ENCODE measurements around the gene SH3BP4.
A peak's percentile ranks its signal among the peaks of the same experiment; 100 is the strongest.

SH3BP4 gene, protein sequence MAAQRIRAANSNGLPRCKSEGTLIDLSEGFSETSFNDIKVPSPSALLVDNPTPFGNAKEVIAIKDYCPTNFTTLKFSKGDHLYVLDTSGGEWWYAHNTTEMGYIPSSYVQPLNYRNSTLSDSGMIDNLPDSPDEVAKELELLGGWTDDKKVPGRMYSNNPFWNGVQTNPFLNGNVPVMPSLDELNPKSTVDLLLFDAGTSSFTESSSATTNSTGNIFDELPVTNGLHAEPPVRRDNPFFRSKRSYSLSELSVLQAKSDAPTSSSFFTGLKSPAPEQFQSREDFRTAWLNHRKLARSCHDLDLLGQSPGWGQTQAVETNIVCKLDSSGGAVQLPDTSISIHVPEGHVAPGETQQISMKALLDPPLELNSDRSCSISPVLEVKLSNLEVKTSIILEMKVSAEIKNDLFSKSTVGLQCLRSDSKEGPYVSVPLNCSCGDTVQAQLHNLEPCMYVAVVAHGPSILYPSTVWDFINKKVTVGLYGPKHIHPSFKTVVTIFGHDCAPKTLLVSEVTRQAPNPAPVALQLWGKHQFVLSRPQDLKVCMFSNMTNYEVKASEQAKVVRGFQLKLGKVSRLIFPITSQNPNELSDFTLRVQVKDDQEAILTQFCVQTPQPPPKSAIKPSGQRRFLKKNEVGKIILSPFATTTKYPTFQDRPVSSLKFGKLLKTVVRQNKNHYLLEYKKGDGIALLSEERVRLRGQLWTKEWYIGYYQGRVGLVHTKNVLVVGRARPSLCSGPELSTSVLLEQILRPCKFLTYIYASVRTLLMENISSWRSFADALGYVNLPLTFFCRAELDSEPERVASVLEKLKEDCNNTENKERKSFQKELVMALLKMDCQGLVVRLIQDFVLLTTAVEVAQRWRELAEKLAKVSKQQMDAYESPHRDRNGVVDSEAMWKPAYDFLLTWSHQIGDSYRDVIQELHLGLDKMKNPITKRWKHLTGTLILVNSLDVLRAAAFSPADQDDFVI

DNA sequence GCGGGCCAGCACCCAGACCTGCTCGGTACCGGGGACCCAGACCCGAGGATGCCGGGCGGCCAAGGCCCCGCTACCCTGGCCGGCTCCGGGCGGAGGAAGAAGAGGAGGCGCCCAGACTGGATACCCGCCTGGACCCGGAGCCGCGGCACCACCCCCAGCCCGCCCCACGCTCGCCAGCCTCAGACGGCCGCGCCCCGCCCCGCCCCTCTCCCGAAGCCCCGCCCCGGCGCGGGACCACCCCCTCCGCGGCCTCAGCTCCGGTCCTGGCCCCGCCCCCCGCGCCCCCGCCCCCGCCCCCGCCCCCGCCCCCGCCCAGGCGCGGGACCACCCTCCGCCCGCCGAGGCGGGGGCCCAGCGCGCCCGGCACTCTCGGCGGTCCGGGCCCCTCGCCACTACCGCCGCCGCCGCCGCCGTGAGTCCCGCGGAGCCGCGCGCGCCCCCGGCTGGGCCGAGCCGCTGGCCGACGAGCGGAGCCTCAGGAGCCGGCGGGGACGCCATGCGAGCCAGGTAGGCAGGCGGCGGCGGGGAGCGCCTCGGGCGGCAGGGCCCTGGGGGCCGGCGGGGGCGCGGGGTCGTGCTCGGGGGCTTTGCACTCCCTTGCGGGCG lies at the start of gene SH3BP4:
SH3BP4 (plus strand) TSS at position 354 of the 606 bp plus-strand sequence. CDS start 82,986 bp downstream, outside the sequence.
- DNase-seq: peak; percentile 70

- DNase-seq: no peak
Measured at GRCh38 chr2:234904785-234905184, 47.0 kb upstream of the SH3BP4 start.

DNA sequence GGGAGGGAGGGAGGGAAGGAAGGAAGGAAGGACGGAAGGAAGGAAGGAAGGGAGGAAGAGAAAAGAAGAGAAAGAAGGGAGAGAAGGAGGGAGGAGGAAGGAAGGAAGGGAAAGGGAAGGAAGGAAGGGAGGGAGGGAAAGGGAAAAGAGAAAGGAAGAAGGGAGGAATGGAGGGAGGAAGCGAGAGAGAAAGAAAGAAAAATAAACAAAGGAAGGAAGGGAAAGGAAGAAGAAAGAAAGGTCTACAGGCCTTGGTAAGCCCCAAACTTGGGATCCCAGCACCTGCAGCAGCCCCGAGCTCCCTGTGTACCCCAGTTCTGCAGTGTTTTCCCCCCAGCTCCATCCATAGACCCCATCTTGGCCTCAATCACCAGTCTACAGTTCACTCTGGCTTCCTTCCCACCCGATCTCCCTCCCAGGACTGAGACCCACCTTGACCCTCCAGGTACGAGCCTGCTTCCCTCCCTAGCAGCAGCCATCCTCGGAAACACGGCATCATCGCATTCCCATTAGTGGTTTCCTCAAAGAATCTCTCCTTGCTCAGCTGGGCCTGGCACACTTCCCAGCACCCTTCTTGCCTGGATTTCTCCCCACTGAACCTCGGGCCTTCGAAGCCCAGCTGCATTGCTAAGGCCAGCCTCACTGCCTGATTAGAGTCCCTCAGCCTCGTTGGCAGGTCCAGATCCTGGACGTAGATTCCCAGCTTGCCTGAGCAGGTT lies 46.1 kb upstream of the SH3BP4 start:
- no peak for DNase-seq

DNA sequence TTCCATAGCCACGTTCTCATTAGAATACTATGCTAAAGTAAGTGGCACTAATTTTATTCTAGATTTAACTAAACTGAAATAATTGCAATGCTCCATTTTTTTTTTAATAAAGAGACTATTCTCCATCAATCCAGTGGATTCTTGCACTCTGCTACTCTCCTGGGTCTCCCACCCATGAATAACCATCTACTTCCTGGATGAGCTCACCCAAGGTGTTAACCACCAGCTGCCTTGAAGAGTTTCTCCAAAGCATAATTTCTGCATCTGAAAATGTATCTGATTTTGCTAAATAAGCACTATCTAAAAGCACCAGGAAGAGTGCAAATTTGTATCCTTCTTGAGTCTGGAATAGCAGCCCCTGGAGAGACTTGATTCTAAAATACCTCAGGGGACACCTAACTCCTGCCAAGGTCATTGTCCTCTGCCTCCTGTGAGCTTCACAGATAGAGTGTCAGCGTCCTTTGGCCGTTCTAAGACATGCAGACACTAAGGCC lies 41.6 kb upstream of the SH3BP4 start:
- no peak for DNase-seq

- DNase-seq: no peak
Measured at GRCh38 chr2:234911271-234911670, 40.5 kb upstream of the SH3BP4 start.

GRCh38 chr2:234912437-234912836 lies 39.4 kb upstream of the SH3BP4 start:
- no peak for DNase-seq

DNA sequence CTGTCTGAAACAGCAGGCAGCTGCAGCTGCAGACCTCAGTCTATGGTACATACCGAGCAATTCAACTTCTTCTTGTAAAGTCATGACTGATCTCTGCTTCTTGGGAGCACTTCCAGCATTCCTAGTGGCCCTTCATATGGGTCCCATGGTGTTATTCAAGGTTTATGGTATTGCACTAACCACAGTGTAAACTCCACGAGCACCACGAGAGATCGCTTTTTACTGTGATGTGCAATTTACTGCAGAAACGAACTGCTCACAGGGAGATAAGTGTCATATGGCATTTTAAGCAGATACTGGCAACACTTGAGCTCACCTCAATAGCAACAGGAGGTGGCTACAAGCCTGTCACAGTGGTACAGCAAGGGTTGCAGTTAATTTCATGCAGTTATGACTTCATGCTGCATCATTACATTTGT lies 38.6 kb upstream of the SH3BP4 start:
- DNase-seq: no peak

- no peak for DNase-seq
Measured at GRCh38 chr2:234914371-234915154, 37.3 kb upstream of the SH3BP4 start.

DNA sequence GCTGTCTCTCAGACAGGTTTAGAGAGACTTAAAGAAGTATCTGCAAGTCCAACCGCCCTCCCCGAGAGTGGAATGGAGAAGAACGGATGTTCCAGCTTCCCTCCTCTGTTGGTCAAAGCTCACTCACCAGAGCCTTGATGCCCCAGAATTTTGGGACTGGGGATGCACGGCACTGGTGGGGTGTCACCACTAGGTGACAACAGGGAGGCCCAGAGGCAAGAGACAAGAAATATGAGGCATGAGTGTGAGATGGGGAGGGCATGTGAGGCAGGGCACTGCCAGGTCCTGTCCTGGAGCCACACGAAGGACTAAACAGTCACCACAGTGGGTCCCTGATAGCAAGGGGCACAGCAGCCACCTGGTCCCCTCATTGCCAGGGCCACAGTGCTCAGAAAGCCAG lies 35.1 kb upstream of the SH3BP4 start:
- no peak for DNase-seq

- DNase-seq: no peak
Measured at GRCh38 chr2:234917211-234917975, 34.4 kb upstream of the SH3BP4 start.

DNA sequence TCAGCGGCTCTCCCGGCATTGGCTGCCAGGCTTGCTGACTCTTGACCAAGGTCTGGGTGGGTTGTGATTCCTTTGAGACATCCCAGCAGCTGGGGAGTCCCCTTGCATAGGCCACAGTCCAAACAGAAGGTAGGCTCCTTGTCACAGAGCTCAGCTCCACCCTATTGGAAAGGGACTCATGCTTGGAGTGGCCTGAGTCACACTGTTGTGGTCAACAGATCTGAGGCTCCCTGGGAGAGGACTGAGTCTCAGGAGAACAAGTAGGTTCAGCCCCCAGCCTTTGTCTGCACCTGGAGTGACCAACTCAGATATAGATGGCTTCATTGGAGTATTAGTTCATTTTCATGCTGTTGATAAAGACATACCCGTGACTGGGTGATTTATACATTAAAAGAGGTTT lies 32.1 kb upstream of the SH3BP4 start:
- DNase-seq: no peak

DNA sequence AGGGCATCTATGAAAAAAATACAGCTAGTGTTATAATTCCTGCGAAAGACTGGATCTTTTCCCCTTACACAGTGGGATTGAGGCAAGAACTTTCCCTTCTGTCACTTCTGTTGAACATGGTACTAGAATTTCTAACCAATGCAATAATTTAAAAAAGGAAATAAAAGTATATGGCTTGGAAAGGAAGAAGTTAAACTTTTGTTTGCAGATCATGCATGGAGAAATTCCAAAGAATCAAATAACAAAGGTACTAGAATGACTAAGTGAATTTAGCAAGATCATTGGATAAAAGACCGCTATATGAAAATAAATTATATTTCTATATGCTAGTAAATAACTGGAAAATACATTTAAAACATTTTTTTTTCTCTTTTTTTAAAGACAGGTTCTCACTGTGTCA lies 31.0 kb upstream of the SH3BP4 start:
- DNase-seq: no peak

DNA sequence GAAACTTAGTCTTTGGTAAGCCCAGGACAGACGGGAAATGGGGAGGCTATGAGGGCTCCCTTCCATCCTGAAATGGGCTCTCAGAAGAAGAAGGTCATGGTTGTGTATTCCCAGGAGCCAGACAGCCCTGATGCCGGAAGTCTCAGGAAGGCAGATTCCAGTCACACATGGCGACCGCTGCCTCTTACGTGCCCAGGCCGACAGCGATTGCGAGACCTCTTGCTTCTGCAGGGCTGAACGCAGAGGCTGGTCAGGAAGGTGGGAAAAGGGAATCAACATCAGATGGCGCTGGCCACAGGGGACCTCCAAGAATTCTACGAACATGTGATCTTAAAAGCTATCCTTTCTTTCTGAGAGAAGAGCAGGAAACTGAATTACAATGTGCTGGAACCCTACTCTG lies 22.8 kb upstream of the SH3BP4 start:
- DNase-seq: no peak

DNA sequence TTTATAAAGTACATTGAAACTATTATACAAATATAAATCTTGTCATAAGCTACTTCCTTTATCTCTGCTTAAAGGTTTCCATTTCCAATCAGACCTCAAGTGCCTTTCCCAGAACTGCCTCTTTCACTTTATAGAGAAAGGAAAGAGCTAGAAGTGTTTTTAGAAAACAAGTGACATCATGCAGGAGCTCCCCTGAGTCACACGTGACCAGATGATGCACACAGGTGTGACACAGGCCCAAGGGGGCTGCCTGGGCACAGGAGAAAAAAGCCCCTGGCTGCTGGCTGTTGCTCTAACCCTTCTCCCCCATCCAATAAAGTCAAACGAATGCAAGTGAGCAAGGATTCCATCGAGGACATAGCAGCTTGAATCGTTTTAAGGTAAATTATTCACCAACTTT lies 21.4 kb upstream of the SH3BP4 start:
- DNase-seq: no peak

DNA sequence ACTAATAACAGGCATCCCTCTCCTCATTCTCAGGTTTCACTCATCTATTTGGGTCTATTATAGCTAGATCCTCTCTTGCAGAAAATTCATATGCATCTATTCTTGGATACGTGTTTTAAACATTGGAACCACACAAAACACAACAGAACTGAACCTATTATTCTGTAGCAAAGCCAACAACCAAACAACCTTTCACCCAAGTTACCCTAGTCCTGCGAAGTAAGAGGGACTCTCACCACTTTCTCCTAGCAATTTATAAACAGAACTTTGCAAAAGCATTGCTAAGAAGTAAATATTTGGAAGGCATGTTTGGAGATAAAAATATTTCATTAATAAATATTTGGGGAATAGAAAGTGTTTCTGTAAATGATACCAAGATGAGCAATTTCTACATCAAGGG lies 20.4 kb upstream of the SH3BP4 start:
- no peak for DNase-seq

- DNase-seq: no peak
Measured at GRCh38 chr2:234932591-234933168, 19.1 kb upstream of the SH3BP4 start.

DNA sequence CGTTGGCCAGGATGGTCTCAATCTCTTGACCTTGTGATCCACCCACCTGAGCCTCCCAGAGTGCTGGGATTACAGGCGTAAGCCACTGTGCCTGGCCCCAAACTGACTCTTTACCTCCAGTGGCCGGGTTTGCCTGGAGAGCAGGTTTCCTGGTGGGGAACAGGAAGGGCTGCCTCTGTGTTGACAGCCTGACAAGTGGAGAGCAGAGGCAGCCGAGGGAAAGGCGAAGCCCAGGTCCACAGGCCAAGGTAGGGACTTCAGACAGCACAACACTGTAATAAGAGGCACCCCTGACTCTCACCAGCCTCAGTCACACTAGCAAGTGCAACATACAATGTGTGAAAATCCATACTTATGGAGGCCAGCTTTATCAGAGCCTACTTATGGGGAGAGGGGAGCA lies 16.5 kb upstream of the SH3BP4 start:
- no peak for DNase-seq

GRCh38 chr2:234939576-234939975 lies 12.2 kb upstream of the SH3BP4 start:
- DNase-seq: no peak

- no peak for DNase-seq
Measured at GRCh38 chr2:234939996-234940395, 11.8 kb upstream of the SH3BP4 start.

DNA sequence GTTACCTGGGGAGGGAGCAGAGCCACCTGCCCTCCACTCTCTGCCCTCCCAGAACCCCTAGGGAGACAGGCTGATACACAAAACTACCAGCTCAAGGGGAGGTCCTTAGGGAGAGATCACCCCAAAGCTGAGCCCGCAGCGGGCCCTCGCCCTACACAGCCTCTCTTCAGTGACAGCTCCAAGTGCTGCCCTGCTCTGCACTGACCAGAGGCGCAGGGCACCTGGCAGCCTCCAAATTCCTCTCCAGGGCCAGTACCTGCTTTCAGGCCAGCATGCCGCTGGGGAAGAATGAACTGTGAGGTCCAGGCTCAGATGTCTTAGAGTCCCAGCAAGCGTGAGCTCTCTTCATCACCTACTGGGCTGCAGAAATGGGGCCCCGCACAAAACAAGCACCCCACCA lies 11.3 kb upstream of the SH3BP4 start:
- DNase-seq: no peak

Data from stimulated activated CD8-positive, alpha-beta memory T cell treated with anti-CD3 and anti-CD28 coated beads, Interleukin-4, amount 100 ng/mL, for 48 hours (primary cell).